OCI-LY7 (cell line): ENCODE data around the gene ATAD3B. TPM values are rescaled to one million over a fixed set of nuclear protein-coding genes. Genes with fewer than 3 reads are reported as not detected.

Experiments used
- BruUV-seq: library from RNA; stranded (reverse); fragments of 400-500 nt; replicated peaks from 2 replicates; lab custom pipeline; 2021; lab: Mats Ljungman, UMichigan
- CTCF ChIA-PET: fragments of 300-600 bp; sonication (Branson Sonifier 250); formaldehyde crosslinking; loops from one replicate; lab custom pipeline; 2022; ENCODE audit warnings: antibody characterized with exemption; ENCODE audit not compliant: unreplicated experiment; lab: Charles Lee
- POLR2A ChIA-PET: fragments of 300-600 bp; sonication (Branson Sonifier 250); formaldehyde crosslinking; loops from one replicate; lab custom pipeline; 2022; ENCODE audit warnings: antibody characterized with exemption; lab: Charles Lee
- DNase-seq: peaks from one replicate; pipeline ENCODE4 v3.0.0-alpha.2; 2015; ENCODE audit warnings: low spot score
- H2AFZ ChIP-seq: fragments of 200-600 bp; sonication (generic), shearing (Covaris generic); 2 replicates; pipeline ENCODE4 v1.6.1; 2014; ENCODE audit warnings: mild to moderate bottlenecking, antibody characterized with exemption, low read length, moderate library complexity
- H3K27ac ChIP-seq: fragments of 200-600 bp; sonication (generic); 2 replicates; pipeline ENCODE4 v1.5.1; 2014; ENCODE audit warnings: mixed run types, low read depth, mild to moderate bottlenecking, moderate library complexity, low read length, inconsistent platforms; ENCODE audit not compliant: poor library complexity, severe bottlenecking
- H3K36me3 ChIP-seq: fragments of 200-600 bp; sonication (generic); 2 replicates; pipeline ENCODE4 v1.6.1; 2014; ENCODE audit warnings: mild to moderate bottlenecking, antibody characterized with exemption, low read length, moderate library complexity, mixed read lengths; ENCODE audit not compliant: insufficient read depth
- H3K4me1 ChIP-seq: fragments of 200-600 bp; sonication (generic); 2 replicates; pipeline ENCODE4 v1.5.1; 2014; ENCODE audit warnings: mild to moderate bottlenecking, low read length; ENCODE audit not compliant: insufficient read depth, poor library complexity, severe bottlenecking
- H3K4me2 ChIP-seq: fragments of 200-600 bp; sonication (generic); 2 replicates; pipeline ENCODE4 v1.6.1; 2014; ENCODE audit warnings: mild to moderate bottlenecking, low read length
- H3K4me3 ChIP-seq: fragments of 200-600 bp; sonication (generic); 2 replicates; pipeline ENCODE4 v1.5.1; 2014; ENCODE audit warnings: mild to moderate bottlenecking, low read depth, low read length; ENCODE audit not compliant: poor library complexity, severe bottlenecking
- H3K79me2 ChIP-seq: fragments of 200-600 bp; sonication (generic); 2 replicates; pipeline ENCODE4 v1.6.1; 2016; ENCODE audit warnings: low read depth, mild to moderate bottlenecking, low read length, moderate library complexity, mixed read lengths; ENCODE audit not compliant: insufficient read depth
- H3K9me2 ChIP-seq: fragments of 200-600 bp; sonication (generic); 2 replicates; pipeline ENCODE4 v1.6.1; 2016; ENCODE audit warnings: mild to moderate bottlenecking, low read length, mixed read lengths; ENCODE audit not compliant: insufficient read depth
- H3K9me3 ChIP-seq: fragments of 200-600 bp; sonication (generic); 2 replicates; pipeline ENCODE4 v1.6.1; 2014; ENCODE audit warnings: mild to moderate bottlenecking, mixed run types, low read length, mixed read lengths
- H4K20me1 ChIP-seq: fragments of 200-600 bp; sonication (generic); 2 replicates; pipeline ENCODE4 v1.6.1; 2014; ENCODE audit warnings: mild to moderate bottlenecking, antibody characterized with exemption, low read length, moderate library complexity, mixed read lengths; ENCODE audit not compliant: insufficient read depth
- EZH2phosphoT487 ChIP-seq: fragments of 200-600 bp; sonication (generic); IDR thresholded peaks from 2 replicates; pipeline ENCODE4 v1.6.1; 2018; ENCODE audit warnings: low read depth, borderline replicate concordance, mild to moderate bottlenecking, mixed run types, antibody characterized with exemption, low read length, moderate library complexity, mixed read lengths
- intact Hi-C: fragments of 100-400 bp; cut with micrococcal nuclease; formaldehyde crosslinking; loops from one replicate; pipeline ENCODE4 v1.10.0; 2022; ENCODE audit not compliant: unreplicated experiment
- total RNA-seq, 2 experiments: library from RNA; depleted of rRNA in 1 of 2; stranded (reverse); fragments of >200 nt in 1 of 2; shearing (Covaris generic) in 1 of 2; gene quantifications; 2 replicates each; pipeline ENCODE4 v1.2.3, GENCODE V29; 2014 to 2022
- TF ChIP-seq, protein P1 (sequence below): fragments of 200-600 bp; sonication (generic); conservative IDR thresholded peaks from 2 replicates; pipeline ENCODE4 v1.5.1; 2014; ENCODE audit warnings: mild to moderate bottlenecking, antibody characterized with exemption, low read length, moderate library complexity, mixed read lengths

Gene ATAD3B
- total RNA-seq, 2 experiments from 2014 or later: 54.9 to 62.4 TPM

DNA sequence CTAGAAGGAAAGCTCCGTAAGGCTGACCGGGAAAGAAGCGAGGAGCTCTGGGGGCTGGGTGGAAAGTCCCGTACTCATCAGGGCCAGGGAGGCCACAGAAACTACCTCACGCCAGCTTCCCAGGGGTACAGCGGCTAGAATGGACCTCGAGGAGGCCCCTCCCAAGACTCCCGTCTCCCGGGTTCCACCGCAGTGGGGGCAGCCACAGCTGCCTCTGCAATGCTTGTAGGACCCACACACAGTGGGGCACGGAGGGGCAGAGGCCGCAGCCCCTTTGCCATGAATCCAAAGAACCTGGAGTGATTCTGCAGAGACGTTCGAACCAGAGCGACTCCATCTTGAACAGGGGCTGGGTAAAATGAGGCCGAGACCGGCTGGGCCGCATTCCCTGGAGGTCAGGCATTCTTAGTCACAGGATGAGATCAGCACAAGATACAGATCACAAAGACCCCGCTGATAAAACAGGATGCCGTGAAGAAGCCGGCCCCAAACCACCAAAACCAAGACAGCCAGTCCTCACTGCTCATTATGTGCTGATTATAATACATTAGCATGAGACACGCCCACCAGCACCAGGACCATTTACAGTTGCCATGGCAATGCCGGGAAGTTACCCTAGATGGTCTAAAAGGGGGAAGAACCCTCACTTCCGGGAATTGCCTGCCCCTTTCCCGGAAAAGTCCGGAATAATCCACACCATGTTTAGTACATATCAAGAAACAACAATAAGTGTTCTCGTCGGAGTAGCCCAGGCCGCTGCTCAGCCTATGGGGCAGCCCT, 48.9 kb upstream of the ATAD3B start:
- intact Hi-C loops: no loop called here
- Histone ChIP-seq H4K20me1 (no peaks in the 10 kb centered on the region), H3K4me2 (no peak overlapping the region), H3K4me3 (no peak overlapping the region), H3K79me2 (no peaks in the 10 kb centered on the region), H3K9me2 (no peaks in the 10 kb centered on the region), H3K4me1 (no peaks in the 10 kb centered on the region), H3K9me3 (no peaks in the 10 kb centered on the region), H3K36me3 (no peaks in the 10 kb centered on the region), H3K27ac (no peak overlapping the region), H2AFZ (no peak overlapping the region)
- no TSS peak for BruUV-seq
- ChIA-PET CTCF (no interaction called here), POLR2A (no interaction called here)
- TF ChIP-seq, protein P1, sequence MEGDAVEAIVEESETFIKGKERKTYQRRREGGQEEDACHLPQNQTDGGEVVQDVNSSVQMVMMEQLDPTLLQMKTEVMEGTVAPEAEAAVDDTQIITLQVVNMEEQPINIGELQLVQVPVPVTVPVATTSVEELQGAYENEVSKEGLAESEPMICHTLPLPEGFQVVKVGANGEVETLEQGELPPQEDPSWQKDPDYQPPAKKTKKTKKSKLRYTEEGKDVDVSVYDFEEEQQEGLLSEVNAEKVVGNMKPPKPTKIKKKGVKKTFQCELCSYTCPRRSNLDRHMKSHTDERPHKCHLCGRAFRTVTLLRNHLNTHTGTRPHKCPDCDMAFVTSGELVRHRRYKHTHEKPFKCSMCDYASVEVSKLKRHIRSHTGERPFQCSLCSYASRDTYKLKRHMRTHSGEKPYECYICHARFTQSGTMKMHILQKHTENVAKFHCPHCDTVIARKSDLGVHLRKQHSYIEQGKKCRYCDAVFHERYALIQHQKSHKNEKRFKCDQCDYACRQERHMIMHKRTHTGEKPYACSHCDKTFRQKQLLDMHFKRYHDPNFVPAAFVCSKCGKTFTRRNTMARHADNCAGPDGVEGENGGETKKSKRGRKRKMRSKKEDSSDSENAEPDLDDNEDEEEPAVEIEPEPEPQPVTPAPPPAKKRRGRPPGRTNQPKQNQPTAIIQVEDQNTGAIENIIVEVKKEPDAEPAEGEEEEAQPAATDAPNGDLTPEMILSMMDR: no peak
- TF ChIP-seq EZH2phosphoT487: no peak
- no peak for DNase-seq

DNA sequence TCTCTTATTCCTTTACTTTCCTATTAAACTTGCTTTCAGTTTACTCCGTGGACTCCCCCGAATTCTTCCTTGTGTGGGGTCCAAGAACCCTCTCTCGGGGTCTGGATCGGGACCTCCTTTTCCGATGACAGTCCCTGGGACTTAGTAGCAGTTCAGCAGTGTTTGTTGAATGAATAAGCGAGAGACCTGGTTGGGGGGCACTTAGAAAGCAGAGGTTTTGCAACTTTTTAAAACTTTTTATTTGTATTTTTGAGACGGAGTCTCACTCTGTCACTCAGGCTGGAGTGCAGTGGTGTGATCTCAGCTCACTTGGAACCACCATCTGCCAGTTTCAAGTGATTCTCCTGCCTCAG, 48.3 kb upstream of the ATAD3B start:
- Histone ChIP-seq H2AFZ (no peak overlapping the region), H4K20me1 (no peaks in the 10 kb centered on the region), H3K4me2 (no peak overlapping the region), H3K79me2 (no peaks in the 10 kb centered on the region), H3K36me3 (no peaks in the 10 kb centered on the region), H3K4me3 (no peak overlapping the region), H3K4me1 (no peaks in the 10 kb centered on the region), H3K9me3 (no peaks in the 10 kb centered on the region), H3K27ac (no peak overlapping the region), H3K9me2 (no peaks in the 10 kb centered on the region)
- intact Hi-C loops: no loop called here
- ChIA-PET CTCF (no interaction called here), POLR2A (interaction anchor here (0.7 kb wide), 1 partner anchor 10 kb away, joined by 5 read pairs; no protein-coding TSS in a partner anchor)
- DNase-seq: no peak
- TF ChIP-seq, protein P1: no peak
- no peak for TF ChIP-seq EZH2phosphoT487
- BruUV-seq: no TSS peak

DNA sequence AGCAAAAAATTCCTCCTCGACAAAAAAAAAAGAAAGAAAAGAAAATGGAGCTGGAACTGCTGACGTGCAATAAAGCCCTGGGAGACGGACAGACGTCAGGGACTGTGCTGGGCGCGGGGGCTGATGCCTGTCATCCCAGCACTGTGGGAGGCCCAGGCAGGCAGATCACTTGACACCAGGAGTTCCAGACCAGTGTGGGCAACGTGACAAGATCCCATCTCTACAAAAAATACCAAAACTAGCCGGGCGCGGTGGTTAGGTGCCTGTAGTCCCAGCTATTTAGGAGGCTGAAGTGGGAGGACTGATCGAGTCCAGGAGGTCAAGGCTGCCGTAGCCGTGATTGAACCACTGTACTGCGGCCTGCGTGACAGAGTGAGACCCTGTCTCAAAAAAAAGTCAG, 46.9 kb upstream of the ATAD3B start:
- no peak for TF ChIP-seq EZH2phosphoT487
- TF ChIP-seq, protein P1: no peak
- Histone ChIP-seq H3K79me2 (no peaks in the 10 kb centered on the region), H3K36me3 (no peaks in the 10 kb centered on the region), H4K20me1 (no peaks in the 10 kb centered on the region), H3K4me3 (no peak overlapping the region), H3K9me2 (no peaks in the 10 kb centered on the region), H3K4me1 (no peaks in the 10 kb centered on the region), H2AFZ (no peak overlapping the region), H3K27ac (no peak overlapping the region), H3K9me3 (no peaks in the 10 kb centered on the region), H3K4me2 (no peak overlapping the region)
- POLR2A ChIA-PET: no interaction called here
- intact Hi-C loops: no loop called here
- no TSS peak for BruUV-seq
- CTCF ChIA-PET: no interaction called here
- no peak for DNase-seq
